GM23338 (cell line): ENCODE data around the gene KRT6A. TPM values are rescaled to one million over a fixed set of nuclear protein-coding genes. Genes with fewer than 3 reads are reported as not detected.

Experiments
- ATAC-seq: fragments of 200-7000 bp; cut with Tn5 transposase; 3 replicates; pipeline ENCODE4 v1.9.1; 2020
- DNase-seq: peaks from one replicate; pipeline ENCODE4 v3.0.0-alpha.2; 2015; ENCODE audit warnings: low spot score
- H2AFZ ChIP-seq: fragments of 200-600 bp; sonication (generic); 2 replicates; pipeline ENCODE4 v1.8.0; 2016; ENCODE audit warnings: antibody characterized with exemption, mild to moderate bottlenecking, moderate library complexity
- H3F3A ChIP-seq: fragments of 200-600 bp; sonication (generic); replicated peaks from 2 replicates; pipeline ENCODE4 v1.8.0; 2017; ENCODE audit warnings: antibody characterized with exemption, mixed run types, low read depth
- H3K27ac ChIP-seq: fragments of 200-600 bp; sonication (generic); 2 replicates; pipeline ENCODE4 v1.6.1; 2016; ENCODE audit warnings: low read depth
- H3K27me3 ChIP-seq: fragments of 200-600 bp; sonication (generic); 2 replicates; pipeline ENCODE4 v1.8.0; 2016; ENCODE audit warnings: mild to moderate bottlenecking, mixed run types, moderate library complexity; ENCODE audit not compliant: insufficient read depth
- H3K36me3 ChIP-seq: fragments of 200-600 bp; sonication (generic); 2 replicates; pipeline ENCODE4 v1.8.0; 2016; ENCODE audit warnings: mild to moderate bottlenecking; ENCODE audit not compliant: insufficient read depth
- H3K4me1 ChIP-seq: fragments of 200-600 bp; sonication (generic); 2 replicates; pipeline ENCODE4 v1.8.0; 2016; ENCODE audit warnings: mild to moderate bottlenecking, moderate library complexity; ENCODE audit not compliant: insufficient read depth
- H3K4me2 ChIP-seq: fragments of 200-600 bp; sonication (generic); 2 replicates; pipeline ENCODE4 v1.7.1; 2017; ENCODE audit warnings: mixed run types
- H3K4me3 ChIP-seq: fragments of 200-600 bp; sonication (generic); 2 replicates; pipeline ENCODE4 v1.6.1; 2016; ENCODE audit warnings: mixed run types
- H3K79me2 ChIP-seq: fragments of 200-600 bp; sonication (generic); replicated peaks from 2 replicates; pipeline ENCODE4 v1.8.0; 2017; ENCODE audit warnings: mild to moderate bottlenecking; ENCODE audit not compliant: insufficient read depth
- H3K9me2 ChIP-seq: fragments of 200-600 bp; sonication (generic); 2 replicates; pipeline ENCODE4 v1.8.0; 2017; ENCODE audit not compliant: insufficient read depth
- H4K20me1 ChIP-seq: fragments of 200-600 bp; sonication (generic); replicated peaks from 2 replicates; pipeline ENCODE4 v1.8.0; 2017; ENCODE audit warnings: mild to moderate bottlenecking; ENCODE audit not compliant: insufficient read depth
- H3K27ac Mint-ChIP-seq: 2 replicates; pipeline ENCODE4 v1.8.0; 2020; ENCODE audit warnings: inconsistent platforms, mild to moderate bottlenecking, moderate library complexity, mixed read lengths
- H3K27me3 Mint-ChIP-seq: 3 replicates; pipeline ENCODE4 v1.8.0; 2022; ENCODE audit warnings: low read depth, mild to moderate bottlenecking, moderate library complexity, mixed read lengths, inconsistent platforms; ENCODE audit not compliant: insufficient read depth, poor library complexity
- H3K36me3 Mint-ChIP-seq: 3 replicates; pipeline ENCODE4 v1.8.0; 2021; ENCODE audit warnings: low read depth, mild to moderate bottlenecking, inconsistent platforms, moderate library complexity, mixed read lengths
- H3K4me1 Mint-ChIP-seq: 3 replicates; pipeline ENCODE4 v1.8.0; 2020; ENCODE audit warnings: mild to moderate bottlenecking, inconsistent platforms, mixed read lengths
- H3K4me3 Mint-ChIP-seq: 3 replicates; pipeline ENCODE4 v1.8.0; 2021; ENCODE audit warnings: moderate library complexity, mild to moderate bottlenecking, inconsistent platforms, mixed read lengths
- H3K9me3 Mint-ChIP-seq: 3 replicates; pipeline ENCODE4 v1.8.0; 2020; ENCODE audit warnings: moderate library complexity, mild to moderate bottlenecking, inconsistent platforms, mixed read lengths
- EZH2 ChIP-seq: fragments of 200-600 bp; sonication (generic); IDR thresholded peaks from one replicate; pipeline ENCODE4 v1.8.0; 2017; ENCODE audit warnings: antibody characterized with exemption, mild to moderate bottlenecking, low read depth; ENCODE audit not compliant: unreplicated experiment
- JUNB ChIP-seq: IDR thresholded peaks from one replicate; pipeline ENCODE4 v1.6.1; 2016; ENCODE audit warnings: antibody characterized with exemption; ENCODE audit not compliant: unreplicated experiment
- NANOG ChIP-seq: IDR thresholded peaks from 2 replicates; pipeline ENCODE4 v1.6.1; 2016; ENCODE audit warnings: antibody characterized with exemption, borderline replicate concordance
- POLR2AphosphoS5 ChIP-seq: IDR thresholded peaks from 2 replicates; pipeline ENCODE4 v1.6.1; 2016; ENCODE audit warnings: antibody characterized with exemption, low read depth
- STAT1 ChIP-seq: IDR thresholded peaks from one replicate; pipeline ENCODE4 v1.6.1; 2016; ENCODE audit warnings: antibody characterized with exemption; ENCODE audit not compliant: unreplicated experiment
- polyA plus RNA-seq: library from polyadenylated mRNA; unstranded; fragments of >200 nt; fragmentation: Nextera tagmentation; extraction: Ambion mirVana; gene quantifications from 2 replicates; pipeline ENCODE4 v1.2.1, GENCODE V29; 2016
- total RNA-seq: library from RNA; depleted of rRNA; stranded (reverse); fragments of >200 nt; shearing (Covaris generic); gene quantifications from 2 replicates; pipeline ENCODE4 v1.2.3, GENCODE V29; 2014
- TF ChIP-seq, protein P1 (sequence below): IDR thresholded peaks from one replicate; pipeline ENCODE4 v1.6.1; 2018; ENCODE audit warnings: antibody characterized with exemption; ENCODE audit not compliant: unreplicated experiment
- TF ChIP-seq, protein P2 (sequence below): IDR thresholded peaks from 2 replicates; pipeline ENCODE4 v1.6.1; 2016; ENCODE audit warnings: antibody characterized with exemption

The KRT6A gene
- total and polyA plus RNA-seq, 2 experiments from 2014 or later = not detected

DNA sequence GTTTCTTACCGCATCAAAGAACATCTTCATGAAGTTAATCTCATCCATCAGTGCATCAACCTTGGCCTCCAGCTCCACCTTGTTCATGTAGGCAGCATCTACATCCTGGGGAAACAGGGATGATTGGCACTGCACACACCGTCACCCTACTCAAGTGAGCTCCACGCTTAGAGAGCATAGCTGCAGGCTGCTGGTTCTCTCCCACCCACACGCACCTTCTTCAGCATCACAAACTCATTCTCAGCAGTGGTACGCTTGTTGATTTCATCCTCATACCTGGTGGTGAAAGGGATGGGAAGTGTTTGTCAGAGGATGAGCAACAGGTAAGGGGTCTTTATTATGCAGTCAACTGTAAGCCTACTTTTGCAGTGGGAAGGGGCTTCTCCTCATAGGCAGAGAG is 24.8 kb upstream of the KRT6A start:
- H3F3A ChIP-seq = no peaks in the 10 kb centered on the region
- no peaks in the 10 kb centered on the region for H3K9me3 Mint-ChIP-seq
- H3K9me2 ChIP-seq = 0 out of 2 replicates have a peak, but pooled peaks cover 3% of the 10 kb centered on the region
- TF ChIP-seq NANOG (no peak), STAT1 (no peak)
- TF ChIP-seq, protein P1, sequence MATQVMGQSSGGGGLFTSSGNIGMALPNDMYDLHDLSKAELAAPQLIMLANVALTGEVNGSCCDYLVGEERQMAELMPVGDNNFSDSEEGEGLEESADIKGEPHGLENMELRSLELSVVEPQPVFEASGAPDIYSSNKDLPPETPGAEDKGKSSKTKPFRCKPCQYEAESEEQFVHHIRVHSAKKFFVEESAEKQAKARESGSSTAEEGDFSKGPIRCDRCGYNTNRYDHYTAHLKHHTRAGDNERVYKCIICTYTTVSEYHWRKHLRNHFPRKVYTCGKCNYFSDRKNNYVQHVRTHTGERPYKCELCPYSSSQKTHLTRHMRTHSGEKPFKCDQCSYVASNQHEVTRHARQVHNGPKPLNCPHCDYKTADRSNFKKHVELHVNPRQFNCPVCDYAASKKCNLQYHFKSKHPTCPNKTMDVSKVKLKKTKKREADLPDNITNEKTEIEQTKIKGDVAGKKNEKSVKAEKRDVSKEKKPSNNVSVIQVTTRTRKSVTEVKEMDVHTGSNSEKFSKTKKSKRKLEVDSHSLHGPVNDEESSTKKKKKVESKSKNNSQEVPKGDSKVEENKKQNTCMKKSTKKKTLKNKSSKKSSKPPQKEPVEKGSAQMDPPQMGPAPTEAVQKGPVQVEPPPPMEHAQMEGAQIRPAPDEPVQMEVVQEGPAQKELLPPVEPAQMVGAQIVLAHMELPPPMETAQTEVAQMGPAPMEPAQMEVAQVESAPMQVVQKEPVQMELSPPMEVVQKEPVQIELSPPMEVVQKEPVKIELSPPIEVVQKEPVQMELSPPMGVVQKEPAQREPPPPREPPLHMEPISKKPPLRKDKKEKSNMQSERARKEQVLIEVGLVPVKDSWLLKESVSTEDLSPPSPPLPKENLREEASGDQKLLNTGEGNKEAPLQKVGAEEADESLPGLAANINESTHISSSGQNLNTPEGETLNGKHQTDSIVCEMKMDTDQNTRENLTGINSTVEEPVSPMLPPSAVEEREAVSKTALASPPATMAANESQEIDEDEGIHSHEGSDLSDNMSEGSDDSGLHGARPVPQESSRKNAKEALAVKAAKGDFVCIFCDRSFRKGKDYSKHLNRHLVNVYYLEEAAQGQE = no peak
- H3K79me2 ChIP-seq = no peaks in the 10 kb centered on the region
- H3K4me3 ChIP-seq = no peak overlapping the region
- peaks cover 12% of the 10 kb centered on the region for H3K27me3 Mint-ChIP-seq
- no peak overlapping the region for H3K4me3 Mint-ChIP-seq
- ATAC-seq (no peak), DNase-seq (no peak)
- peaks cover 15% of the 10 kb centered on the region; the same call in 1 of the 3 replicates for H3K4me1 Mint-ChIP-seq
- no peak overlapping the region for H3K4me2 ChIP-seq
- H3K27me3 ChIP-seq = no peaks in the 10 kb centered on the region
- no peak overlapping the region for H3K27ac Mint-ChIP-seq
- H3K4me1 ChIP-seq = no peaks in the 10 kb centered on the region
- H2AFZ ChIP-seq = no peak overlapping the region
- H3K27ac ChIP-seq = no peak overlapping the region
- H3K36me3 ChIP-seq = no peaks in the 10 kb centered on the region
- H4K20me1 ChIP-seq = no peaks in the 10 kb centered on the region
- H3K36me3 Mint-ChIP-seq = no peaks in the 10 kb centered on the region

DNA sequence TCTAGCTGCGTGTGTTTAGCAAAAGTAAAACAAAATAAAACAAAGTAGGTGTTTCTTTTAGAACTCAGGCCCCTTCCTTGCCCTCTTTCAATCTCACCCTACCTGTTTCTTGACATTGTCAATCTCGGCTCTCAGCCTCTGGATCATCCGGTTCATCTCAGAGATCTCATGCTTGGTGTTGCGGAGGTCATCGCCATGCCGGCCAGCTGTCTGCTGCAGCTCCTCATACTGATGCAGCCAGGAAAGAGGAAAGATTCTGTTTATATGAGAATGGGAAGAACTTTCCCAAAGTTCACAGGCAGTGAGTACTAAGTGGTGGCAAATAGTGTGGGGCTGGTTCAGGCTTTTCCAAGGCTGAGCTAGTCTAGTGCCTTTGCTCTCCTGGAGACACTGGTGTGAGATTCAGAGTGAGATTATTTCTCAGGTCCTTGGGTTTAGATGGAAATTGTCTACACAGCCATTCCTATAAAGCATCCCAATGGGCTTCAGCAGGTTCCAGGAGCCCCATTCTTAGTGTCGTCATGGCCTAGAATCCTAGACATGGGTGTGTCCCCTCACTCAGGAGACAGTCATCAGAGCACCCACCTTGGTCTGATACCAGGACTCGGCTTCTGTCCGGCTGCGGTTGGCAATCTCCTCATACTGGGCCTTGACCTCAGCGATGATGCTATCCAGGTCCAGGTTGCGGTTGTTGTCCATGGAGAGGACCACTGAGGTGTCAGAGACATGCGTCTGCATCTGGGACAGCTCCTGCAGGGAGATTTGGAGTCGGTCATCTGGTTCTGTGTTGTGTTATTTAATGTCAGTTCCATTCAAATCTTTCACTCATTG is 24.2 kb upstream of the KRT6A start:
- no peak overlapping the region for H3K27ac ChIP-seq
- Mint-ChIP-seq H3K36me3 (no peaks in the 10 kb centered on the region), H3K27ac (no peak overlapping the region), H3K27me3 (peaks cover 12% of the 10 kb centered on the region), H3K4me3 (no peak overlapping the region), H3K9me3 (no peaks in the 10 kb centered on the region), H3K4me1 (peaks cover 15% of the 10 kb centered on the region; the same call in 1 of the 3 replicates)
- no peak for TF ChIP-seq NANOG
- TF ChIP-seq, protein P1 = no peak
- TF ChIP-seq POLR2AphosphoS5 = no peak
- no peak for TF ChIP-seq JUNB
- no peak for TF ChIP-seq EZH2
- TF ChIP-seq, protein P2, sequence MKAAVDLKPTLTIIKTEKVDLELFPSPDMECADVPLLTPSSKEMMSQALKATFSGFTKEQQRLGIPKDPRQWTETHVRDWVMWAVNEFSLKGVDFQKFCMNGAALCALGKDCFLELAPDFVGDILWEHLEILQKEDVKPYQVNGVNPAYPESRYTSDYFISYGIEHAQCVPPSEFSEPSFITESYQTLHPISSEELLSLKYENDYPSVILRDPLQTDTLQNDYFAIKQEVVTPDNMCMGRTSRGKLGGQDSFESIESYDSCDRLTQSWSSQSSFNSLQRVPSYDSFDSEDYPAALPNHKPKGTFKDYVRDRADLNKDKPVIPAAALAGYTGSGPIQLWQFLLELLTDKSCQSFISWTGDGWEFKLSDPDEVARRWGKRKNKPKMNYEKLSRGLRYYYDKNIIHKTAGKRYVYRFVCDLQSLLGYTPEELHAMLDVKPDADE = no peak
- no peaks in the 10 kb centered on the region for H3K4me1 ChIP-seq
- ATAC-seq (no peak), DNase-seq (no peak)
- H3K4me2 ChIP-seq = no peak overlapping the region
- no peaks in the 10 kb centered on the region for H3K27me3 ChIP-seq
- 0 out of 2 replicates have a peak, but pooled peaks cover 3% of the 10 kb centered on the region for H3K9me2 ChIP-seq
- no peaks in the 10 kb centered on the region for H3F3A ChIP-seq
- no peaks in the 10 kb centered on the region for H3K79me2 ChIP-seq
- no peak overlapping the region for H3K4me3 ChIP-seq
- H2AFZ ChIP-seq = no peak overlapping the region
- no peaks in the 10 kb centered on the region for H3K36me3 ChIP-seq
- H4K20me1 ChIP-seq = no peaks in the 10 kb centered on the region
